UCSD-AML1 (cell line): Measurements from ENCODE around the gene AIG1.
"Not testable (repeated sequence)": the region's sequence is repeated elsewhere in the genome, so short reads cannot be mapped to it uniquely, and the experiment has no call there.

Source experiments
- DNase-seq: peaks from one replicate; lab custom pipeline; 2025; ENCODE audit not compliant: unreplicated experiment; lab: John Stamatoyannopoulos, UW

Gene AIG1, protein sequence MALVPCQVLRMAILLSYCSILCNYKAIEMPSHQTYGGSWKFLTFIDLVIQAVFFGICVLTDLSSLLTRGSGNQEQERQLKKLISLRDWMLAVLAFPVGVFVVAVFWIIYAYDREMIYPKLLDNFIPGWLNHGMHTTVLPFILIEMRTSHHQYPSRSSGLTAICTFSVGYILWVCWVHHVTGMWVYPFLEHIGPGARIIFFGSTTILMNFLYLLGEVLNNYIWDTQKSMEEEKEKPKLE

DNA sequence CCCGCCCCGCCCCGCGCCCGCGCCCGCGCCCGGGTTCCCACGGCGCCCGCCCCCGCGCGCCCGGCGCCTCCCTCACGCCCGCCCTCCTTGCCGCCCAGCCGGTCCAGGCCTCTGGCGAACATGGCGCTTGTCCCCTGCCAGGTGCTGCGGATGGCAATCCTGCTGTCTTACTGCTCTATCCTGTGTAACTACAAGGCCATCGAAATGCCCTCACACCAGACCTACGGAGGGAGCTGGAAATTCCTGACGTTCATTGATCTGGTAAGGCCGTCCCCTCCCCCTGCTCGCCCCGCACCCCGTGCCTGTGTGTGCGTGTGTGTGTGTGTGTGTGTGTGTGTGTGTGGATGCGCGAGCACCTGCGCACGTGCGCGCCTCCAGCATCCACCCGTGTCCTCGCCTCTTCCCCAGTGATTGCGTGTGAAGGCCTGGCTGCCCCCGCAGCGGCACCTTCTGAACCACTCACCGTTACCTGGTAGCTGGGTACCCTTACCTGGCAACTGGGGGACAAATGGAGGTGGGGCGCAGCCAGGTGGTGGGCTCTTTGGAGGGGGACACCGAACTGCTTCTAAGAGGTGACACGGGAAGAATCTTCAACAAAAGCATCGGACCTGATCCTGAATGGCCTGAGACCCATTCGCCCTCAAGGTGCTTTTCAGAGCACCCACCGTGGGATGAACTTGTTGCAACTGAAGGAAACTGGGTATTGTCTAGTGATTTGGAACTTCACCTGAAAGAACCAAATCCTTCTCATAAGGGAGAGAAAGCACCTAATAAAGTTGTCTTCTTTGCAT lies at the start of gene AIG1:
TSS of gene AIG1 (plus strand) at position 84 of the 791 bp plus-strand sequence. CDS start at position 121, 37 bp downstream.
- no peak for DNase-seq

GRCh38 chr6:143014764-143015163 lies 45.9 kb upstream of the AIG1 start:
- no peak for DNase-seq

DNA sequence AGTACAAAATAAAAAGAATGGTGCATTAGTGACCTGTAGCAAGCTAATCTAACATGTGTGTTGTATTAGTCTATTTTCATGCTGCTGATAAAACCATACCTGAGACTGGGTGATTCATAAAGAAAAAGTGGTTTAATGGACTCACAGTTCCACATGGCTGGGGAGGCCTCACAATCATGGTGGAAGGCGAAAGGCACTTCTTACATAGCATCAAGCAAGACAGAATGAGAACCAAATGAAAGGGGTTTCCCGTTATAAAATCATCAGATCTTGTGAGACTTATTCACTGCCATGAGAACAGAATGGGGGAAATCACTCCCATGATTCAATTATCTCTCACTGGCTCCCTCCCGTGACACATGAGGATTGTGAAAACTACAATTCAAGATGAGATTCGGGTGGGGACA lies 45.4 kb upstream of the AIG1 start:
- no peak for DNase-seq

DNA sequence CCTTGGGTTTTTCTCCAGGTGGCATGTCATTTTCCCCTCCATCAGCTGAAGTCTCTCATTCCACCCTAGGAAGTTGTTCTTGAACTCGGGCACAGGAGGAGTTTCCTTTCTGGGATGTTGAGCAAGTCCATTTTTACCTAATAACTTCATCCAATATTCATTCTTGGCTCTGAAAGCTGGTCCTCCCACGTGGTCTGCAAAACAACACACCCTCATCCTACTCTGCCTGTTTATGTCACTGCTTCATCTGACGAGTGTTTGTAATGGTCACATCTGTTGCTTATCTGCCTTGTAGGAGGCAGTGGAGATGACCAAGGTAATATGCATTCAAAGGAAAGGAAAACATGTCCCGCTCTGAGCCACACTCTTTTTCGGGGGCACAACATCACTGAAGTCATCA lies 41.7 kb upstream of the AIG1 start:
- DNase-seq = no peak

GRCh38 chr6:143020862-143021261 lies 39.8 kb upstream of the AIG1 start:
- not testable (repeated sequence) for DNase-seq

GRCh38 chr6:143021543-143021942 lies 39.1 kb upstream of the AIG1 start:
- DNase-seq = no peak

GRCh38 chr6:143022587-143022986 lies 38.1 kb upstream of the AIG1 start:
- DNase-seq = no peak

GRCh38 chr6:143023695-143024094 lies 37.0 kb upstream of the AIG1 start:
- DNase-seq = no peak

DNA sequence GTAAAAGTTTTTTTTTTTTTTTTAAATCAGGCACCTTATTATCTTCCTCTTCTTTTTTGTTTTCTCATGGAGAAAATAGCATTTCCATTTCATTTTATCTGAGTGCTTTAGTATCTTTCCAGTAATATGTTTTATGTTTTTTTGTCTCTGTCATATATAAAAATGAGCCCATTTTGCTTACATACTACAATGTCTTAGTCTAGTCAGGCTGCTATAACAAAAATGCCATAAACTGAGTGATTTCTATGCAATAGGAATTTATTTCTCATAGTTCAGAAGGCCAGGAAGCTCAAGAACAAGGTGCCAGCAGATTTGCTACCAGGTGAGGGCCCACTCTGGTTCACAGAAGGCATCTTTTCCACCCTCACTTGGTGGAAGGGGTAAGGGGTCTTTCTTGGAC lies 35.7 kb upstream of the AIG1 start:
- DNase-seq = no peak

DNA sequence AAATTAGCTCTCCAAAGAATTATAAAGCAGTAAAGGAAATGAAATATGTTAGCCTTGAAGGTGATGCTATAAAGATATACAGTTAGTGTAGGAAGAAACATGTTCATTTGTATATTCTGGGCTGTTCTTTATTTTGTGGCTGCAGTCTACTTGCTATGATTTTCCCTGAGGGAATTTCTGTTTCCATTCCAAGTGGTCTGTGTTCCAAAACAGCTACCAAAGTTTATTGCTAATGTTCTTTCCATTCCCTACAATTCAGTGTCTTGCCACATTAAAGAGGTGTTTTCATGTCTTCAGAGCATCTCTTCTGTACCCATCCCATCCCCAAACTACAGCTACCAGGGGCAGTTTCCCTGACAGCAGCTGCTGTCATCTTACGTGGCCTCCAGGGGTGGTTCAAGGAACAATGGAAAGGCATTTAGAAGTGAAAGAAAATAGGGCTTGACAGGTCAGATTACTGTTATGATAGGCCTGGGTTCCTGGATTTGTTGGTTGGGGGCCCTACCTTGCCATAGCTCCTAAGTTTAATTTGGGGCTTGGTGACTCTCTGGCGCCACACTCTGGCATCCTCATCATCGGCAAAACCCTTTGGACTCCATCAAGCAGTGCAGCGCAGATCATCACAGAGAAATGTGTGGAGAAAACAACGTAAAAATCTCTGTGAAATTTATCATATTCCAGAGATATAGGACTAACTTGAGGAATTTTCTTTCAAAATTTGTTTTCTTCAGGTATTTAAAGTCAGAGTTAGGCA lies 33.8 kb upstream of the AIG1 start:
- DNase-seq = peak; percentile 17

DNA sequence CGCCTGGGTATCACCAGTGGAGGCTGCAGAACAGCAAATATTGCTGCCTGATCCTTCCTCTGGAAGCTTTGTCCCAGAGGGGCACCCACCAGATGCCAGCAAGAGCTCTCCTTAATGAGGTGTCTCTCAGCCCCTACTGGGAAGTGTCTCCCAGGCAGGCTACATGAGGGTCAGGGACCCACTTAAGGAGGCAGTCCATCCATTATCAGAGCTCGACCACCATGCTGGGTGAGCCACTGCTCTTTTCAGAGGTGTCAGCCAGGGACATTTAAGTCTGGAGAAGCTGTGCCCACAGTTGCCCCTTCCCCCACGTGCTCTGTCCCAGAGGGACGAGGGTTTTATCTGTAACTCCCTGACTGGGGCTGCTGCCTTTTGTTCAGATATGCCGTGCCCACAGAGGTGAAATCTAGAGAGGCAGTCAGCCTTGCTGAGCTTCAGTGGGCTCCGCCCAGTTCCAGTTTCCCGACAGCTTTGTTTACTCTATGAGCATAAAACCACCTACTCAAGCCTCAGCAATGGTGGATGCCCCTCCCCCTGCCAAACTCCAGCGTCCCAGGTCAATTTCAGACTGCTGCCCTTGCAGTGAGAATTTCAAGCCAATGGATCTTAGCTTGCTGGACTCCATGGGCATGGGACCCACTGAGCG lies 25.9 kb upstream of the AIG1 start:
- DNase-seq = no peak

DNA sequence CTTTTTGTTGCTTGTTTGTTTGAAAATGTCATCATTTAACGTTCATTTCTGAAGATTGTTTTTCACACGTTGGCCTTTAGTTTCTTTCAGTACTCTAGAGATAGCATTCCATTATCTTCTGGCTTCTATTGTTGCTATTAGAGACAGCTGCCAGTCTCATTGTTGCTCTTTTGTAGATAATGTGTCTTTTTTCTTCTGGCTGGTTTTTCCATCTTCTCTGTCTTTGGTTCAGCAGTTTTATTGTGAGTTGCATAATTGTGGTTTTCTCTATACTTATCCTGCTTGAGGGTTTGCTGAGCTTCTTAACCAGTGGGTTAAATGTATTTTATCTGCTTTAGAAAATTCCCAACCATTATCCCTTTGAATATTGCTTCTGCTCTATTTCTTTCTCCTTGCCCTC lies 23.2 kb upstream of the AIG1 start:
- DNase-seq = no peak

GRCh38 chr6:143038833-143039232 lies 21.9 kb upstream of the AIG1 start:
- DNase-seq = no peak

GRCh38 chr6:143039548-143039947 lies 21.1 kb upstream of the AIG1 start:
- DNase-seq = no peak

DNA sequence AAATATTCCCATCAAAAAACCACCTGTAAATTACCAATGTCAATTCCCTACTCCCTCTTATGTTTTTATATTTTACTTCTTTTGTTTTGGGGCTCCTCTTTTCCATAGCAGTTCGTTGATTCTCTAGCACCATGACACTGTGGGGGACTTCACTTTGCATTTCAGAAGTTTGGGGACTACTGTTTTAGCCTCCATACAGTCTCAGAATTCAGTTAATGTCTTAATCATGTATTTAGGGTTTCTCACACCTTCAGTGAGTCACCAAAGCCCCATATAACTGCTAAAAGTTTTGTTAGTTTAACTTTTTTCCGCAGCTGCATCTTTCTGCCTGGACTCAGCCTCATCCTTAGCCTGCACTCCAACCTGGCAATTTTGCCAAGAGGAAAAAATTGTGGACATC lies 20.7 kb upstream of the AIG1 start:
- no peak for DNase-seq

GRCh38 chr6:143044345-143044744 lies 16.3 kb upstream of the AIG1 start:
- DNase-seq = not testable (repeated sequence)

DNA sequence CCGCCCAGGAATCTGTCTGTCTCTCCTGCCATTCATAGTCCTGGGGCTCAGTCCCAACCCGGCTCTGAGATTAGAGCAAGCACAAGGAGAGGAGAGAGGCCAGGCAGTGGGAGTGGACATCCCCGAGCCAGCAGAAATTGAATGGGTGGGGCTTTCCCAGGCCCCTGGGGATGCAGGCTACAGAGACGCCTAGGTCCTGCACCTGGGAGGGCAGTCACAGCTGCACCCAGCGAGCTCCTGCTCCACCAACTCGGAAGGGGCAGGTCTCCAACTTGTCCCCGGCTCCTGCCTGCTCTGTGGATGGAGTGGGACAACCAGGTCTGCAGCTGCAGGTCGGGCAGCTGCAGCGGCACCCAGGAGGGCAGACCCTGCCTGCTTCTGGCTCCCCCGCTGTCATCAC lies 11.1 kb upstream of the AIG1 start:
- DNase-seq = no peak

- DNase-seq = no peak
Observed at GRCh38 chr6:143050509-143050908, 10.2 kb upstream of the AIG1 start.

DNA sequence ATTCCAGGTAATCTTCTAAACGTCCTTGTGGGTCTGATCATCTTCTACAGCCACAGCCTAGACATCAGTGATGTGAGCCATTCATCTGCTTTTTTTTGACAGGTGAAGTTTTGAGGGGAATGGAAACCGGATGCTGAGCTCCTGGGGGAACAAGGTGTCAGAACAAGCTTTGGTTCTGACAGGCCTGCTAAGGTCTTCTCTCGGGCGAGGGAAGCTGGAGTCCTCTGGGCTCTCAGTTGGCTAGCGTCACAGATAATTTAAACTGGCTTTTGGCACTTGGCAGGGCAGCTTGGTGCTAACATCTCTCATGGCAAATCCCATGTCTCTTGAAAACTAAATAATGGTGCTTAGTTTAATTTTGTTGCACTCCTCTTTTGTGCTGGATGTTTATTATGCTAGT lies 8.4 kb upstream of the AIG1 start:
- no peak for DNase-seq

DNA sequence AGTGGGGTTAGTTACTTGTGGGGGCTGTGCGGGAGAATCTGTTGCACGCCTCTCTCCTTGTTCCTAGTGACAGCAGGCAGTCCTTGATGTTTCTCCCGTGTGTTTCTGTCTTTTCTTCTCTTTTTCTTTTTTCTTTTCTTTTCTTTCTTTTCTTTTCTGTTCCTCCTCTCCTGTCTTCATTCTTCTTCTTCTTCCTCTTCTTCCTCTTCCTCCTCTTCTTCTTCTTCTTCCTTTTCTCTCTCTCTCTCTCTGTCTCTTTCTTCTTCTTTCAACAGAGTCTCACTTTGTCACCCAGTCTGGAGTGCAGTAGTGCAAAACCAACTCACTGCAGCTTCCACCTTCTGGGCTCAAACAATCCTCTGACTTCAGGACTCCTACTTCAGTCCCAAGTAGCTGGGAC lies 6.8 kb upstream of the AIG1 start:
- no peak for DNase-seq

- no peak for DNase-seq
Observed at GRCh38 chr6:143054329-143054728, 6.4 kb upstream of the AIG1 start.
